Measurements from ENCODE around the gene FCMR. TPM values are rescaled to one million over a fixed set of nuclear protein-coding genes. Genes with fewer than 3 reads are reported as not detected.

FCMR gene
- total and polyA plus RNA-seq, 9 of the 15 experiments (the other 6 are each of a cell fraction or from before 2014, with no cell fraction given): 0.11 to 0.82 (median 0.20) TPM; not detected in 5

- ChIA-PET POLR2A (interaction anchor here (1.4 to 1.8 kb wide), 2 partner anchors 12 to 13 kb away, joined by 4 to 7 read pairs; no protein-coding TSS in a partner anchor), CTCF (ENCODE audit: low intra/inter-chr PET ratio) (no interaction called here)
- no peak overlapping the region for H3K27ac ChIP-seq (ENCODE audit: extremely low read depth, low read depth, low read length)
- H3K9me3 ChIP-seq (replicated peaks; ENCODE audit: control insufficient read depth, insufficient read depth, low read depth, low read length): no peaks in the 10 kb centered on the region
- TF ChIP-seq, protein P1, sequence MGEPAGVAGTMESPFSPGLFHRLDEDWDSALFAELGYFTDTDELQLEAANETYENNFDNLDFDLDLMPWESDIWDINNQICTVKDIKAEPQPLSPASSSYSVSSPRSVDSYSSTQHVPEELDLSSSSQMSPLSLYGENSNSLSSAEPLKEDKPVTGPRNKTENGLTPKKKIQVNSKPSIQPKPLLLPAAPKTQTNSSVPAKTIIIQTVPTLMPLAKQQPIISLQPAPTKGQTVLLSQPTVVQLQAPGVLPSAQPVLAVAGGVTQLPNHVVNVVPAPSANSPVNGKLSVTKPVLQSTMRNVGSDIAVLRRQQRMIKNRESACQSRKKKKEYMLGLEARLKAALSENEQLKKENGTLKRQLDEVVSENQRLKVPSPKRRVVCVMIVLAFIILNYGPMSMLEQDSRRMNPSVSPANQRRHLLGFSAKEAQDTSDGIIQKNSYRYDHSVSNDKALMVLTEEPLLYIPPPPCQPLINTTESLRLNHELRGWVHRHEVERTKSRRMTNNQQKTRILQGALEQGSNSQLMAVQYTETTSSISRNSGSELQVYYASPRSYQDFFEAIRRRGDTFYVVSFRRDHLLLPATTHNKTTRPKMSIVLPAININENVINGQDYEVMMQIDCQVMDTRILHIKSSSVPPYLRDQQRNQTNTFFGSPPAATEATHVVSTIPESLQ (CRISPR knock-in tag; IDR thresholded peaks at IDR 0.05): no peak
- TF ChIP-seq MAFG (tag; conservative IDR thresholded peaks at IDR 0.05) (0 out of 2 replicates have a peak, but pooled peaks have one; percentile 19), HEY1 (CRISPR knock-in tag; IDR thresholded peaks at IDR 0.05; ENCODE audit: borderline replicate concordance) (no peak), POLR2B (IDR thresholded peaks at IDR 0.05; ENCODE audit: low read depth, partially characterized antibody) (no peak), CBX3 (IDR thresholded peaks at IDR 0.05; ENCODE audit: borderline replicate concordance in 1 of 2, low read length in 2 of 2) (no peak), FOXO4 (CRISPR knock-in tag; IDR thresholded peaks at IDR 0.05) (no peak), SLC30A9 (CRISPR knock-in tag; IDR thresholded peaks at IDR 0.05) (no peak), RBM34 (IDR thresholded peaks at IDR 0.05; ENCODE audit: borderline replicate concordance, insufficient read depth, low read length) (no peak), C11orf30 (IDR thresholded peaks at IDR 0.05; ENCODE audit: low read depth) (peak; percentile 45; the same call in 1 of the 2 replicates), NELFE (IDR thresholded peaks at IDR 0.05; ENCODE audit: insufficient read depth, insufficient read length) (no peak), HDGF (IDR thresholded peaks at IDR 0.05) (no peak), NCOA1 (IDR thresholded peaks at IDR 0.05; ENCODE audit: low read depth) (no peak), PHB2 (IDR thresholded peaks at IDR 0.05; ENCODE audit: low read depth) (no peak), MXI1 (IDR thresholded peaks at IDR 0.05; ENCODE audit: low read depth, low read length) (no peak), BHLHE40 (IDR thresholded peaks at IDR 0.05; ENCODE audit: low read length) (no peak), ZNF316 (IDR thresholded peaks at IDR 0.05) (peak; percentile 56), CTCFL (IDR thresholded peaks at IDR 0.05; ENCODE audit: borderline replicate concordance, insufficient read depth, low read depth, low read length, poor library complexity, severe bottlenecking) (no peak)
- TF ChIP-seq, protein P2, sequence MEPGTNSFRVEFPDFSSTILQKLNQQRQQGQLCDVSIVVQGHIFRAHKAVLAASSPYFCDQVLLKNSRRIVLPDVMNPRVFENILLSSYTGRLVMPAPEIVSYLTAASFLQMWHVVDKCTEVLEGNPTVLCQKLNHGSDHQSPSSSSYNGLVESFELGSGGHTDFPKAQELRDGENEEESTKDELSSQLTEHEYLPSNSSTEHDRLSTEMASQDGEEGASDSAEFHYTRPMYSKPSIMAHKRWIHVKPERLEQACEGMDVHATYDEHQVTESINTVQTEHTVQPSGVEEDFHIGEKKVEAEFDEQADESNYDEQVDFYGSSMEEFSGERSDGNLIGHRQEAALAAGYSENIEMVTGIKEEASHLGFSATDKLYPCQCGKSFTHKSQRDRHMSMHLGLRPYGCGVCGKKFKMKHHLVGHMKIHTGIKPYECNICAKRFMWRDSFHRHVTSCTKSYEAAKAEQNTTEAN (CRISPR knock-in tag; IDR thresholded peaks at IDR 0.05): no peak
- H3K9me1 ChIP-seq (ENCODE audit: control insufficient read depth, insufficient read depth, low read length): no peaks in the 10 kb centered on the region
- H3K4me3 ChIP-seq: no peak overlapping the region
- H2AFZ ChIP-seq (ENCODE audit: low read depth, low read length): no peak overlapping the region
- H3K4me2 ChIP-seq (ENCODE audit: insufficient read depth, low read length): no peak overlapping the region
- no peak overlapping the region for H3K9ac ChIP-seq (ENCODE audit: insufficient read depth in 1 of 2, low read depth in 2 of 2, low read length in 2 of 2)
- in situ Hi-C loops (cut with MboI) (no loop called here), intact Hi-C loops (cut with micrococcal nuclease) (no loop called here)
- no peak for ATAC-seq
- no peak for FAIRE-seq
- H3K79me2 ChIP-seq (ENCODE audit: control insufficient read depth, insufficient read depth, low read length): no peaks in the 10 kb centered on the region
- no peaks in the 10 kb centered on the region for H4K20me1 ChIP-seq (replicated peaks; ENCODE audit: control insufficient read depth, insufficient read depth, low read length)
- peaks cover 0 to 1% of the 10 kb centered on the region in 2 experiments; a peak in 1 of 5 replicates for H3K4me1 ChIP-seq (replicated peaks in 1 of 2; ENCODE audit: control insufficient read depth in 2 of 2, insufficient read depth in 2 of 2, low read length in 2 of 2)
- WGBS (ENCODE audit: insufficient coverage, low coverage, missing lambda C conversion rate): 0% methylated on average over 4 of the region's 4 CpGs
- H3K27me3 ChIP-seq (ENCODE audit: control insufficient read depth in 2 of 2, insufficient read depth in 2 of 2, low read length in 2 of 2): peaks cover 12 to 30% of the 10 kb centered on the region in 2 experiments
- H3K36me3 ChIP-seq (ENCODE audit: control insufficient read depth, insufficient read depth, low read length): no peaks in the 10 kb centered on the region
- no peak for DNase-seq (ENCODE audit: extremely low read depth in 1 of 4, low spot score in 3 of 4)
- BruUV-seq (replicated peaks): no TSS peak
Observed at GRCh38 chr1:206860165-206860564, 61.6 kb downstream of the FCMR start.

All from K562 (cell line).